B cell (primary cell): Measurements from ENCODE around the gene PRKN.

Source experiments
- EZH2 ChIP-seq: IDR thresholded peaks from 2 replicates; pipeline ENCODE4 v1.6.1; 2012; ENCODE audit warnings: borderline replicate concordance, low read depth, mild to moderate bottlenecking, moderate library complexity, low read length; ENCODE audit not compliant: insufficient read depth, poor library complexity, severe bottlenecking
- TF ChIP-seq, protein P1 (sequence below): fragments of 200-600 bp; IDR thresholded peaks from one replicate; pipeline ENCODE4 v1.8.0; 2022; ENCODE audit warnings: antibody characterized with exemption, mild to moderate bottlenecking

DNA sequence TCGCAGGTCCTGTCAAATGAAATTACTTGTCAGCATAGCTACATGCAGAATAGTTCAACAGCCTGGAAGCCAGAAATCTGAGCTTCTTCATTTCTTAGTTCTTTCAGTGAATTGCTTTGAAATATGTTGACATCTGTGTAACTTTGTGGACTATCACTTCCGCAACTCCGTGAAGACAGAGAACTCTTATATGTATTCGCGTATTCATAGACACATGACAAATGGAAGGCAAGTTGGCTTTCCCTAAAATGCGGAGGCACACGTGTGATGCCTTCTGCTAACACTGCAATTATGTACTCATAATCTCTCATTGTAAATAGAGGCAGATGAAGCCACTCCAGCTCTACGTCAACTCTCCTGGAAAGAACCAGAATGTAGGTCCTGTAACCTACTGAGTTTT, 701.5 kb downstream of the PRKN start:
- TF ChIP-seq EZH2, result no peak
- TF ChIP-seq, protein P1, sequence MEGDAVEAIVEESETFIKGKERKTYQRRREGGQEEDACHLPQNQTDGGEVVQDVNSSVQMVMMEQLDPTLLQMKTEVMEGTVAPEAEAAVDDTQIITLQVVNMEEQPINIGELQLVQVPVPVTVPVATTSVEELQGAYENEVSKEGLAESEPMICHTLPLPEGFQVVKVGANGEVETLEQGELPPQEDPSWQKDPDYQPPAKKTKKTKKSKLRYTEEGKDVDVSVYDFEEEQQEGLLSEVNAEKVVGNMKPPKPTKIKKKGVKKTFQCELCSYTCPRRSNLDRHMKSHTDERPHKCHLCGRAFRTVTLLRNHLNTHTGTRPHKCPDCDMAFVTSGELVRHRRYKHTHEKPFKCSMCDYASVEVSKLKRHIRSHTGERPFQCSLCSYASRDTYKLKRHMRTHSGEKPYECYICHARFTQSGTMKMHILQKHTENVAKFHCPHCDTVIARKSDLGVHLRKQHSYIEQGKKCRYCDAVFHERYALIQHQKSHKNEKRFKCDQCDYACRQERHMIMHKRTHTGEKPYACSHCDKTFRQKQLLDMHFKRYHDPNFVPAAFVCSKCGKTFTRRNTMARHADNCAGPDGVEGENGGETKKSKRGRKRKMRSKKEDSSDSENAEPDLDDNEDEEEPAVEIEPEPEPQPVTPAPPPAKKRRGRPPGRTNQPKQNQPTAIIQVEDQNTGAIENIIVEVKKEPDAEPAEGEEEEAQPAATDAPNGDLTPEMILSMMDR, result no peak
